NCI-H2227 treated with DMSO at 0.1 percent for 48 hours (cell line): Measurements from ENCODE around the gene C3orf49.

ENCODE experiments used
- DNase-seq: peaks from one replicate; lab custom pipeline; 2025; lab: John Stamatoyannopoulos, UW

C3orf49 gene, protein sequence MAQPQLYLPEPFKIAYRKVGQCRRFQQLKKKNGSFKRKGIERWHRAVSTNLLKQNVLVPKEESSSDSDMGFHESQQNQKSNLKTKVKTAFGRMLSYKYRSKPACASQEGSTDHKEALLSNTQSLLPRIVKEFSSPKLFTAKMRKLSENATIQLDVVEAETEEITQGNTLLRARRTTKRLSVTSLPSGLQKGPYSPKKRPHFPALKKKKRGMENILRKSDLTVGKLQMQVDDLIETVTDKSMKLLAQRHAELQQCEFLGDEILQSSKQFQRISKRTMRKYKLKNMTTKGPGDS

DNA sequence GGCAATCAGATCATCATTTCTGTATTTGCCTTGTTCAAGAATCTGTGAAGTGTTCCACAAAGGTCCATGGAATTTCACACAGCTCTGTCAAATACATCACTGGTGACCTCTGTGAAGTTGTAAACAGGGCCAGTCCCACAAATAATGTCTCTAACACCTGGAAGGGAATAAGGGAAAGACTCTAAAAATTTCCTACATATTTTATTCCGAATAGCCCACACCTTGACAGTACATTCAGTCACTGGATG lies at the start of gene C3orf49:
TSS of gene C3orf49 (plus strand) at position 149 of the 248 bp plus-strand sequence. CDS start 173 bp downstream, outside the sequence.
- no peak for DNase-seq

DNA sequence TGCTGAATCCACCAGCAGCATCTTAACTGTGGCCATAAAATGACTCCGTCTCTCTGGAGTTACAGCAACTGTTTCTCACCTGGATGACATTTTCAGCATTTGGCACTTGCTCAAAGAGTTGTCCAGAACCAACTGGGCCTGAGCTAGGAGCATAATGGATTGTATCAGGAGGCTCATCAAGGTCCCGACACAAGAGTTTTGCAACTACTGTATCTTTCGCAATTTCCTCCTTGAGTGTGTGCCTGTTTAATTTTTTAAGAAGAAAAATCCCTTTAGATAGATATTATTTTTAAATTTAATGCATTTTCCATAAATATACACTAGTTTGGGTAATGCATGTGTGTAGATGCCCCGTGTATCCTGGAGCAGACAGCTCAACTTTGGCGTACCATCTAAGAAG lies 44.3 kb upstream of the C3orf49 start:
- no peak for DNase-seq

- DNase-seq: no peak
These were observed 39.9 kb upstream of the C3orf49 start for GRCh38 chr3:63779227-63779626.

GRCh38 chr3:63791974-63792373 lies 27.1 kb upstream of the C3orf49 start:
- DNase-seq: peak; percentile 13

DNA sequence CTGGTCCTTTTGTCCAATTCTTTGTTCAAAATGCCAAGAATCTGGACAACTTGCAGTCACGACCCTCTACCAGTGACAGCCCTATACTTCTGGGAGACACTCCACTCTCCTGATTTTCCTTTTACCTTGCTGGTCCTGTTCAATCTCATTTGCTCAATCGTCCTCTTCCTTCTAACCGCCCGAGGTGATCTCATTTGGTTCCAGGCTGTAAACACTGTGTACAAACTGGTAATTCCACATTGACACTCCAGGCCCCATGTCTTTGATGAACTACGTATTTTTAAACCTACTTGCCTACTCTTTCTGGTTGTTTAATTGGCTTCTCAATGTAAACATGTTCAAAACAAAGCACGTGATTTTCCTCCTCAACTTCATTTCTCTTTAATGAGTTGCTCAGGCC lies 23.7 kb upstream of the C3orf49 start:
- no peak for DNase-seq

GRCh38 chr3:63798544-63798943 lies 20.6 kb upstream of the C3orf49 start:
- no peak for DNase-seq

GRCh38 chr3:63798949-63799348 lies 20.1 kb upstream of the C3orf49 start:
- peak; percentile 20 for DNase-seq

GRCh38 chr3:63800097-63800496 lies 19.0 kb upstream of the C3orf49 start:
- no peak for DNase-seq

GRCh38 chr3:63803911-63804310 lies 15.2 kb upstream of the C3orf49 start:
- no peak for DNase-seq

- no peak for DNase-seq
These were observed 11.0 kb upstream of the C3orf49 start for GRCh38 chr3:63807961-63808565.

- no peak for DNase-seq
These were observed 10.5 kb upstream of the C3orf49 start for GRCh38 chr3:63808633-63809032.

DNA sequence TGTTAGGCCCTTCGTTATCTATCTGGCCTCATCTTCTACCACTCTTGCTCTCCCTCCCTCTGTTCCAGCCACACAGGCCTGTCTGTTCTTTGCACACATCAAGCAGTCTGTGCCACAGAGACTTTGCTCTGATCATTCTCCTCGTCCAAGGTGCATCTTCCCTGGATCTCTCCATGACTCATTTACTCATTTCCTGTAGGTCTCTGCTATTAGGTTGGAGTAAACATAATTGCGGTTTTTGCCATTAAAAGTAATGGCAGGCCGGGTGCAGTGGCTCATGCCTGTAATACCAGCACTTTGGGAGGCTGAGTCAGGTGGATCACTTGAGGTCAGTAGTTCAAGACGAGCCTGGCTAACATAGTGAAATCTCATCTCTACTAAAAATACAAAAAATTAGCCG lies 9.5 kb upstream of the C3orf49 start:
- DNase-seq: no peak

GRCh38 chr3:63814237-63814636 lies 4.9 kb upstream of the C3orf49 start:
- DNase-seq: no peak

- no peak for DNase-seq
These were observed 1.9 kb upstream of the C3orf49 start for GRCh38 chr3:63817225-63817624.

GRCh38 chr3:63818282-63819150 lies 583 bp upstream of the C3orf49 start:
- DNase-seq: peak; percentile 53

DNA sequence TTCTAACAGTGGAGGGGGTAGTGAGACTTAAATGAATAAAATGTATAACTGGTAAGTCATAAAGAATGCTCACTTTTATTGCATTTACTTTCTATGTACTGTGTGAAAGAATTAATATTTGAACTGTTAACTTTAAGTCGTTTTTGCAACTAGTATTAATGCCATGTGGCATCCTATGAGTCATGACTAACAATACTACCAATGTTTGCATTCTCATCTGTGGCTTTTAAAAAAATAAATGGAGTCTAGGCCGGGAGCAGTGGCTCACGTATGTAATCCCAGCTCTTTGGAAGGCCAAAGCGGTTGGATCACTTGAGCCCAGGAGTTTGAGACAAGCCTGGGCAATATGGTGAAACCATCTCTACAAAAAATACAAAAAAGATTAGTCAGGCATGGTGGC lies 5.2 kb downstream of the C3orf49 start:
- no peak for DNase-seq

GRCh38 chr3:63830526-63830925 lies 11.4 kb downstream of the C3orf49 start:
- DNase-seq: no peak

DNA sequence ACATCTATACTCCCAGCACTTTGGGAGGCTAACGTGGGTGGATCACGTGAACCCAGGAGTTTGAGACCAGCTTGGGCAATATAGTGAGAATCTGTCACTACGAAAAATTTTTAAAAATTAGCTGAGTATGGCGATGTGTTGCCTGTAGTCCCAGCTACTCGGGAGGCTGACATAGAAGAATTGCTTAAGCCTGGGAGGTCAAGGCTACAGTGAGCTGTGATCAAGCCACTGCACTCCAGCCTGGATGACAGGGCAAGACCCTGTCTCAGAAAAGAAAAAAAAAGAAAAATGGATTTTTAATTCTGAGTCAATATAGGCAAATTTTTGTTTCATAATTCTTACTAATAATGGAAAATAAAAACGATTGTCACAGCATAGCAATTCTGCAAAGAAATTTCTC lies 13.3 kb downstream of the C3orf49 start:
- DNase-seq: no peak

DNA sequence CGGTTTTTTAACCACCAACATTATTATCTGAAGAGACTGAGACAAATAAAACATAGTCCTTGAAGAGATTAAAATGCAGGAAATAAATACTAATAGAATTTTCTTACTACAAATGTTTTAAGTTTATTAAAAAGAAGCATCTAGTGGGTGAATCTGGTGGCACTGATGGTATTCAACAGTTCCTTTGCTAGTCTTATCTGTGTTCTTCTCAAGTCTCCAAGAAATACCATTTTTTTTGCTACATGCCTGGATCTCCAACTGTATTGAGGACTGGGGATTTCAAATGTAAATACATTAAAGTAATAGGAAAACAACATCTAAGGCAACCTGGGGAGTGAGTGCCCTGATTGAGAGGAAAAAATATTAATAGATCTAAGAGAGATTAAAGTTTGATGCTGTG lies 22.6 kb downstream of the C3orf49 start:
- DNase-seq: no peak

- no peak for DNase-seq
These were observed 23.0 kb downstream of the C3orf49 start for GRCh38 chr3:63842127-63842526.

DNA sequence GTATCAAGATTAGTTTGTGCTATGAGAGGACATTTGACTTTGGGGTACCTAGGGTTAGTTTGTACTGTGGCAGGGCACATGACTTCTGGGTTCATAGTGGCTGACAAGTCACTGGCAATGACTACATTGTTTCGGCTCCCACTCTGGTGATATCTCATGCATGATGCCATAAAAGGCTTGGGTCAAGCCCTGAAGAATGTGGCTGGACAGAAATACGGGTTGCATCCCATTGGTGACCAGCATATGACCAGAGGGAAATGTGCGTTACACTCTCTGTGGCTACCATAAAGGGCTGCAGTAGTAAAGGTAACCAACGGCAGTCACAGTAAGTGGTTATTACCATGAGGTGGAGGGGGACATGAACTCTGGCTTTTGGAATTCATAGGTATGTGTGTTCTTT lies 26.1 kb downstream of the C3orf49 start:
- no peak for DNase-seq

GRCh38 chr3:63847718-63848450 lies 28.8 kb downstream of the C3orf49 start:
- no peak for DNase-seq

- DNase-seq: no peak
These were observed 30.1 kb downstream of the C3orf49 start for GRCh38 chr3:63849175-63849574.
